Stimulated activated CD4-positive, alpha-beta T cell treated with anti-CD3 and anti-CD28 coated beads, Interleukin-1b, Interleukin-23, amount 100 ng/mL, for 1 hour (primary cell): ENCODE results near the gene THOC5.

ENCODE experiments used
- DNase-seq, 2 donors: peaks; one replicate each; pipeline ENCODE4 v3.0.0-alpha.2; 2020; ENCODE audit warnings: low read depth in 2 of 2

Gene THOC5

GRCh38 chr22:29476116-29476515 is 77.4 kb downstream of the THOC5 start:
- no peak for DNase-seq

GRCh38 chr22:29475550-29475949 is 78.0 kb downstream of the THOC5 start:
- DNase-seq: no peak

- no peak for DNase-seq
These were observed 80.6 kb downstream of the THOC5 start for GRCh38 chr22:29473001-29473400.

DNA sequence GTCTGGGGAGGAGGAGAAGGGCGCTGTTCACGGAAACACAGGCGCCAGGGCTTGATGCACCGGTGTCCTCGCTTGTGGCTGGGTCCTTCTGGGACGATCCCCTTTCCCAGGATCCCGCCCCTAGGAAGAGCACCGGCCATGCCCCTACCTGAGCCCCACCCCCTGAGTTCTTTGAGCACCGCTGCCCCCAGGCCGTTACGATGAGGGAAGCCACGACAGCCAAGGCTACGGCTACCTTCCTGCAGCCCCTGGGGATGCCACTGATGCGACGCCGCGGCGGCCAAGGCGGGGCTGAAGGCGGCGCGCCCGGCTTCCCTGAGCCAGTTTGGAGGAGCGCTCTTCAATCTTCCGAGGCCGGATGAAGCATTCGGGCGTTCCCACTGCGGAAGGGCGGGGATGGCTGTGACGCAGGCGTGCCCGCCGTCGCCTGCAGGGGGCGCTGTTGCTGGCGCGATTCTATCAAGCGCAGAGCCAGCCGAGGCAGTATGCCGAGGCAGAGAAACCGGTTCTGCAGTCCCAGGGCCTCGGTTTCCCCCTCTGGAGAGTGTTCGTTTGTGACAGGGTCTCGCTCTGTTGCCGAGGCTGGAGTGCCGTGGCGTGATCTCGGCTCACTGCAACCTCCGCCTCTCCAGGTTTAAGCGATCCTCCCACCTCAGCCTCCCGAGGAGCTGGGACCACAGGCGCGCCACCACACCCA is 83.2 kb downstream of the THOC5 start:
- DNase-seq: peak; percentile 31 to 38

GRCh38 chr22:29469755-29470154 is 83.8 kb downstream of the THOC5 start:
- DNase-seq: no peak

DNA sequence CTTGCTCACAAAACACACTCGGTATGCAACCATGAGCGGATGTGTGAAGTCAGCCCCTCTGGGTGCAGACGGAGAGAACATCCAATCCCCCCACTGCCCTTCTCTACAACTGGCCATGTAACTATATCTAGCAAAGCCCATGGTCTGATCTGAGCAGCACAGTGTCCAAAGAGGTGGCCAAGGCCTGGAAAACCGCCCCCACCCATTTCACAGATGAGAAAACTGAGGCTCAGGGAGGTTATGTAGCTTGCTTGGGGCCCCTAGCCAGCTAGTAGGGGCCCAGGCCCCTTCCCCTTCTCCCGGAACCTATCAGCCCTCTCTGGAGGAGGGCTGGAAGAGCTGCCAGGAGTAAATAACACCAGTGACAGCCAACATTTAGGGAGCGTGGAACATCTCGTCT is 89.0 kb downstream of the THOC5 start:
- no peak for DNase-seq

DNA sequence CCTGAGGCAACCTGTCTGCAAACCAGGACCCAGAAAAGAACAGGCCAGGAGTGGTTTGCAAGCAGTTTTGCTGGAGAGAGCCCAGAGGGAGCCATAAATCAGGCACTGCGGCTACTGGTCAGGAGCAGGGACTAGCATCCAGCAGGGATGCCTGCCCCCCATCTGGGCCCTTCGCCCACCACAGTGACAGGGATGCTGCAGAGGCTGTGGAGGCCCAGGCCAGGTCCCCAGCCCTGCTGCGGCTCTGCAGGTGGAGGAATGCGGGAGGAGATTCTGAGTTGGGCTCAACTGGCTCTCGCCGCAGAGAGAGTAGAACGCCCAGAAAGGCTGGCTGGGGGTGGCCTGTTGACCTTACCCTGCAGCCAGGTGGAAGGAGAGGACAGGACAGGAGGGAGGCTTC is 89.9 kb downstream of the THOC5 start:
- no peak for DNase-seq

DNA sequence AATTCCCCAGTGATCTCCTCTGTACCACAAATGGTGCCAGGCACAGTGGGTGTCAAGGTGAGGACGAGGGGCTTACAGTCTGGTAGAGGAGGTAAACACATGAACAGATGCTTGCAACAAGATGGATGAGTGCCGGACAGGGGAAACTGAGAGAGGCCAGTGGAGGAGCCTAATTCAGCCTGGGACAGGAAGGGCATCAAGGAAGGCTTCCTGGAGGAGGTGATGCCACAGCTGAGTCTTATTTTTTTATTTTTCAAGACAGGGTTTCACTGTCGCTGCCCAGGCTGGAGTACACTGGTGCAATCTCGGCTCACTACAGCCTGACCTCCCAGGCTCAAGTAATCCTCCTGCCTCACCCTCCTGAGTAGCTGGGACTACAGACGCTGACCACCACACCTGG is 92.3 kb downstream of the THOC5 start:
- DNase-seq: no peak

GRCh38 chr22:29459773-29460172 is 93.8 kb downstream of the THOC5 start:
- no peak for DNase-seq

DNA sequence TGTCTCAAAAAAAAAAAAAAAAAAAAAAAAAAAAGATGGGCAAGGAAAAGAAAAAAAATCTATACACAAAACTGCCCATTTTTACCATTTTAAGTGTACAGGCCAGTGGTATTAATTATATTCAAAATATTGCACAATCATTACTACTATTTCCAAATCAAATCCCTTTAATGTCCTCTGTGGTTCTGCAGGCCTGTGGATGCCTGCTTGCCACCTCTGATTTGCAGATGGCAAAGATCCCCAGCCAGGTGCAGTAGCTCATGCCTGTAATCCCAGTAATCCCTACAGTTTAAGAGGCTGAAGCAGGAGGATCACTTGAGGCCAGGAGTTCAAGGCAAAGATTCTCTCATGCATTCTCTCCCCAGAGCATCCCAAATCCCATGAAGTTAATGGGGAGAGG is 95.0 kb downstream of the THOC5 start:
- DNase-seq: no peak

DNA sequence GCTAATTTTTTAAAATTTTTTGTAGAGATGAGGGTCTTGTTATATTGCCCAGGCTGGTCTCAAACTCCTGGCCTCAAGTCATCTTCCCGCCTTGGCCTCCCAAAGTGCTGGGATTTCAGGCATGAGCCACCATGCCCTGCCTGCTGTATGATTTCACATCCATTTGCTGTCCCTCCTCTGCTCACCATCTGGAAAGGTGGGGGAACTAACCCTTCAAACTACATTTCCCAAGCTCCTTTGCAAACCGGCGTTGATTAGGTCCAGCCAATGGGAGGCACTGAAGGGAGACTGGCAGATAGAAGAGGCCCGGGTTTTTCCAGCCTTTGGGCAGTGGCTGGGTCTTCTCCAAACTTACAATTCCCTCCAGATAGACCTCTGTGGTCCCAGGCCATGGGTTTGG is 95.8 kb downstream of the THOC5 start:
- DNase-seq: no peak

DNA sequence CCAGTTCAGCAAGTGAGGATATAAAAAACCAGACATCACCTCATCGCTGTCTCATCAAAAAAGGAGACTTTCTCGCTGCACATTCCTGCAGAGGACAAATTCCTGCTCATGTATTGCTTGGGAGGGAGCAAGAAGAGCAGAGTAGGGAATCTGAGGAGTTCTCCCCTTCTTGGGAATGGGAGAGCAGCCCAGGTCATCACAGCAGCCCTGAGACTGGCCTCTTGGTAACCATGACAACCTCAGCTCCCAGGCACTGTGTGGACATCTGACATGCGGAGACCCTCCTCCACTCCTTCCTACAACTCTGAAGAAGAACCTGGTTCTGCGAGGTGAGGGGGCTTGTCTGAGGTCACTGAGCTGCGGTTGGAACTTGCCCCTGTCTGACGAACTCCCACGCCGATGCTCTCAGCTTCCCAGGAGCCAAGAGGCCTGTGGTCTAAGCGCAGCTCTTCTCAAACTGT is 97.3 kb downstream of the THOC5 start:
- no peak for DNase-seq
